ENCODE results near the gene XKRX. TPM values are rescaled to one million over a fixed set of nuclear protein-coding genes. Genes with fewer than 3 reads are reported as not detected.

XKRX gene
- total RNA-seq, 2 experiments from 2014 or later = 0.64 to 0.72 TPM

DNA sequence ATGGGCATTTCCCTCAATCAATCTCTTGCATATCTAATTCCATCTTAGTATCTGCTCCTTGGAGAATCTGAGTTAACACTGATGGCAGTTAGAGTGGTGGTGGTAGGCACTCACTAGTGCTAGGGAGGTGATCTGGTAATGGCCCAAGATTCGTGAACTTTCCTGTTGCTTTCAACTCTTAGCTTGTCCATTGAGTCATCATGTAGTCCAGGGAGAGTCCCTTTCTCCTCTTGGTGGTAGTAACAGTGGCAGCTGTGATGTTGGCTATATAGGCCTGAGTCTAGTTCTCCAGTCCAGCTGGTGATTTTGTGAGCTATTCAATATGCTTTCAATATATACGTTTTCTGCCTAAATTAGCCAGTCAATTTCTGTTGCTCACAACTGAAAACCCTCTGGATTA is 7.0 kb upstream of the XKRX start:
- no peaks in the 10 kb centered on the region for H3K27me3 Mint-ChIP-seq (ENCODE audit: low read depth)
- intact Hi-C loops (cut with micrococcal nuclease) = no loop called here
- H3K9me3 Mint-ChIP-seq = peaks cover 6% of the 10 kb centered on the region
- H3K4me3 Mint-ChIP-seq = no peak overlapping the region
- H3K27ac Mint-ChIP-seq = no peak overlapping the region
- CTCF ChIA-PET = no interaction called here
- H3K36me3 Mint-ChIP-seq (ENCODE audit: low read depth) = no peaks in the 10 kb centered on the region
- no peak for DNase-seq
- peaks cover 24% of the 10 kb centered on the region for H3K4me1 Mint-ChIP-seq (ENCODE audit: low read depth)

DNA sequence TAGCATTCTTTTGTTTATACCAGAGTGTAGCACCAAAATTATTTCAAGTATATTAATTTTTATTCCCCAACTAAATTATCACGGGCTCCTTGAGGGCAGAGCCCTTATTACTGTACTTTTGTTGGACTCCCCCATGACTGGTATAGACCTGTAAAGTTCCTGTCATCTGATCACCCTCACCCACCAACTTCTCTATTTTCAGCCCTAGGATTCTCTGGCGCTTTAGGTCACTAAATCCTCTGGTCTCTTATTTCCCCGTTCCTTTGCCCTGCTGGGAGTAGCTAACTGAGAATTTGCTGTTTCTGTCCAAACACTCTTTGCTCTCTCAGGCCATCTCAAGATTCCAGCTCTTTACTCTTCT is 3.2 kb upstream of the XKRX start:
- H3K9me3 Mint-ChIP-seq = peaks cover 6% of the 10 kb centered on the region
- no peaks in the 10 kb centered on the region for H3K27me3 Mint-ChIP-seq (ENCODE audit: low read depth)
- H3K4me1 Mint-ChIP-seq (ENCODE audit: low read depth) = peaks cover 30% of the 10 kb centered on the region
- H3K27ac Mint-ChIP-seq = peak overlapping the region; percentile 13
- CTCF ChIA-PET = no interaction called here
- intact Hi-C loops (cut with micrococcal nuclease) = no loop called here
- H3K4me3 Mint-ChIP-seq = no peak overlapping the region
- DNase-seq = no peak
- no peaks in the 10 kb centered on the region for H3K36me3 Mint-ChIP-seq (ENCODE audit: low read depth)

DNA sequence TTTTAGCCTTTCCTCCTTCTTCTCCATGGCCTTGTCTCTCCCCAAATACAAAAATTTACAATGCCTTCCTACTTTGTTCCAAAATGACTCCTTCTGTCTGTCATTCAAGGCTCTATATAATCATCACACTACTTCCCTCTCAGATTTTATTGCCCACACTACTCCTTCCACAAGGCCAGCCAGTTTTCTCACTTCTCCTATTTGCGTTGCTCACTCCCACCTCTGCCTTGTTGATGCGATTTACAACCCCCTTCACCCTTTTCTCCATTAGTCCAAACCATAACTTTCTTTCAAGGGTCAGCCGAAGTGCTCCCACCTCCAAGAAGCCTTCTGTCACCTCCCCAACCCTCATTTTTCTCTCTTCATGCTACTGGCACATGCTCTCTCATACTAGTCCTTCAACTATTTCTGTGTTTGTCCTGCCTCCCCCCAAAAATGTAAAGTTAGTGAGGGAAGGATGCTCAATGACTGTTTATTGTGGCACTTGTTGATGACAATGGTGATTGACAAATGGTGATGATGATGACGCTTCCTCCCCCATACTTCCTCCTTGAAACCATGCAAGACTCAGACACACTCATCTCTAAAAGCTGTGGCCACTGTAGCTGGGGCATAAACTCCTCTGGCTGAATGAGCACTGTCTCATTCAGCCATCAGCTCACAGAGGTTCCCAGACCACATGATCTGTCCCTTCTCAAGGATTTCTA is 2.7 kb upstream of the XKRX start:
- Mint-ChIP-seq H3K4me3 (peak overlapping the region; percentile 3), H3K27ac (peak overlapping the region; percentile 54), H3K27me3 (ENCODE audit: low read depth) (no peaks in the 10 kb centered on the region), H3K9me3 (peaks cover 6% of the 10 kb centered on the region), H3K4me1 (ENCODE audit: low read depth) (peaks cover 34% of the 10 kb centered on the region), H3K36me3 (ENCODE audit: low read depth) (no peaks in the 10 kb centered on the region)
- CTCF ChIA-PET = interaction anchor here (0.7 kb wide), 1 partner anchor 8 kb away, joined by 5 read pairs; no protein-coding TSS in a partner anchor
- peak; percentile 40 for DNase-seq
- intact Hi-C loops (cut with micrococcal nuclease) = no loop called here

DNA sequence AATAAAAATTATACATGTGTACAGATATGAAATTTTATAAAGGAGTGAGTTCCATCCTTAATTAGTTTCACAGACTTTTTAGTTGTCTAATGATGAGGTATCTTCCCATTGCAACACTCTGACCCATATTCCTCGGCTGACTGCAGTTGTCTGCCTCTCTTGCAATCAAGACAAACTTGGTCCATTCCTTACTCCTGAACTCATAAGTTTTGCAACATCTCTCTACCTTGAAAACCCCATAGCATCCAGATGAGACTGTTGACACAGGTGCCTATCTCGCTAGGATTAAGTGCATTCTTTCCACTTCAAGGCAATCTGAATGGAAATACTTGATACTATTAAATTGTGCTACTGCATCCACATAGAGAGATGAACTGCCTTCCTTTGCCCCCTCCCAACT is 2.3 kb downstream of the XKRX start:
- Mint-ChIP-seq H3K9me3 (peaks cover 4% of the 10 kb centered on the region), H3K4me3 (no peak overlapping the region), H3K36me3 (ENCODE audit: low read depth) (no peaks in the 10 kb centered on the region), H3K27ac (peak overlapping the region; percentile 18), H3K4me1 (ENCODE audit: low read depth) (peaks cover 49% of the 10 kb centered on the region), H3K27me3 (ENCODE audit: low read depth) (no peaks in the 10 kb centered on the region)
- intact Hi-C loops (cut with micrococcal nuclease) = loop anchor here (5.0 to 10.0 kb wide), 2 partner anchors 66 to 478 kb away; partner anchors contain the start of genes GLA and HNRNPH2
- no peak for DNase-seq
- CTCF ChIA-PET = no interaction called here

DNA sequence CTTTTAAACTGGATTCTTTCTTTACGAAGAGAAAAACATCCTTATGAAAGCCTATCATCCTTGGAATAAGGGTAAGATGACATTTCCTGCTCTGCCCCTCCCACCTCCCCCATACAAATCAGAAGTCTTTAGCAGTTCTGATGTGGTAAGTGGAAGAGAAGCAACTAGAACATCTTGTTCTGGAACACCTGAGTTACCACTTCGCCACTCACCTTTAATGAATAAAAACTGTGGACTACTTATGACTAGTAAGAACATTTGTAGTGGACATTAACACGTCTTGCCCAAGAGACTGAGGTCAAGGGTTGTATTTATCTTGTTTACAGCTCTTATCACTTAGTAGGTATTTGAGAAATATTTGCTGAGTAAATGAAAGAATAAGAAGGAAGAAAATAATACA is 4.3 kb downstream of the XKRX start:
- CTCF ChIA-PET = no interaction called here
- intact Hi-C loops (cut with micrococcal nuclease) = loop anchor here (10.0 kb wide), 1 partner anchor 480 kb away; the partner anchor contains the start of genes GLA and HNRNPH2
- Mint-ChIP-seq H3K4me3 (no peak overlapping the region), H3K9me3 (no peaks in the 10 kb centered on the region), H3K27me3 (ENCODE audit: low read depth) (no peaks in the 10 kb centered on the region), H3K36me3 (ENCODE audit: low read depth) (no peaks in the 10 kb centered on the region), H3K27ac (peak overlapping the region; percentile 36), H3K4me1 (ENCODE audit: low read depth) (peaks cover 41% of the 10 kb centered on the region)
- no peak for DNase-seq

DNA sequence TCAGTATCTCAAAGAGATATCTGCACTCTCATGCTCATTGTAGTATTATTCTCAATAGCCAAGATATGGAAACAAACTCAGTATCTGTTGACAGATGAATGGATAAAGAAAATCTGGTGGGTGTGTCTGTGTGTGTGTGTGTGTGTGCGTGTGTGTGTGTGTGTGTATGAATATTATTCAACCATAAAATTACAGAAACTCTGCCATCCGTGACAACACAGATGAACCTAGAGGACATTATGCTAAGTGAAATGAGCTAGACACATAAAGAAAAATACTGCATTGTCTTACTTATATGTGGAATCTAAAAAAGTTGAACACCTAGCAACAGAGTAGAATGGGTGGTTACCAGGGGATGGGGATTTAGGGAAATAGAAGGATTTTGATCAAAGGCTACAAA is 13.2 kb downstream of the XKRX start:
- Mint-ChIP-seq H3K27ac (no peak overlapping the region), H3K9me3 (no peaks in the 10 kb centered on the region)
- CTCF ChIA-PET = no interaction called here

DNA sequence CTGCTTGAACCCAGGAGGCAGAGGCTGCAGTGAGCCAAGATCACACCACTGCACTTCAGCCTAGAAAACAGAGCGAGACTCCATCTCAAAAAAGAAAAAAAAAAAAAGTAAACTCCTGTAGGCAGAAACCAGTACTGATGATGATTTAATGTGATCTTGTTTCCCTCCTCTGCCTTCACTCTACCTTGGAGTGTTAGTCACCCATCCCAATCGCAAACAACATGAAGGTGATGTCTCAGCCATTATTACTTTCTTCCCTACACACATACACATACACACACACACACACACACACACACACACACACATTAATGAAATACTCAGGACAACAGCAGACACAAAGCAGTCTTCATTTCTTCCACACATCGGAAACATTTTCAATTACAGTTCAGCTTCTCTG is 15.6 kb downstream of the XKRX start:
- H3K4me3 Mint-ChIP-seq = no peak overlapping the region
- H3K27ac Mint-ChIP-seq = no peak overlapping the region
- DNase-seq = no peak
- CTCF ChIA-PET = no interaction called here
- no peaks in the 10 kb centered on the region for H3K4me1 Mint-ChIP-seq (ENCODE audit: low read depth)
- H3K9me3 Mint-ChIP-seq = no peaks in the 10 kb centered on the region
- intact Hi-C loops (cut with micrococcal nuclease) = no loop called here
- no peaks in the 10 kb centered on the region for H3K36me3 Mint-ChIP-seq (ENCODE audit: low read depth)
- H3K27me3 Mint-ChIP-seq (ENCODE audit: low read depth) = no peaks in the 10 kb centered on the region

More for the DNA sequence above, 13.2 kb downstream of the XKRX start:
- no peak for DNase-seq
- intact Hi-C loops (cut with micrococcal nuclease) = no loop called here
- Mint-ChIP-seq H3K27me3 (ENCODE audit: low read depth) (no peaks in the 10 kb centered on the region), H3K36me3 (ENCODE audit: low read depth) (no peaks in the 10 kb centered on the region), H3K4me1 (ENCODE audit: low read depth) (no peaks in the 10 kb centered on the region), H3K4me3 (no peak overlapping the region)

DNA sequence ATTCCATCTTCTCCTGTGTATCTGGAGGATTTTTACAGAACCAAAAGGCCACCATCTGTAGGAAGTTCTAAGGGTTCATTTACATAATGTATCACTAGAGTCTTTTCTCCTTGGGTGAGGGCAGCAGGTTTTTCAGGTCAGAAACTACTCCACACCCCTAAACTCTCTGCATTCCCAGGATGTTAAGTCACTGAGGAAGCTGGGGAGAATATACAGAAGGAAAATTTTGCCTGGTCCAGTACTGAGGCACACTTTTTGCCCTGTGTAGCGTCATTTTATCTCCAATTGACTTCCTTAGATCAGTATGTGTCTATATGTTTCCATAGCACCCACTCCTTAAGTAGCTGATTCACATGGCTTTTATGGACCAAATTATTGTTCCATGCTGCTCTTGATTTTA is 17.0 kb downstream of the XKRX start:
- CTCF ChIA-PET = no interaction called here
- intact Hi-C loops (cut with micrococcal nuclease) = no loop called here
- no peaks in the 10 kb centered on the region for H3K4me1 Mint-ChIP-seq (ENCODE audit: low read depth)
- no peak overlapping the region for H3K4me3 Mint-ChIP-seq
- H3K27me3 Mint-ChIP-seq (ENCODE audit: low read depth) = no peaks in the 10 kb centered on the region
- DNase-seq = no peak
- H3K9me3 Mint-ChIP-seq = no peaks in the 10 kb centered on the region
- H3K36me3 Mint-ChIP-seq (ENCODE audit: low read depth) = no peaks in the 10 kb centered on the region
- H3K27ac Mint-ChIP-seq = no peak overlapping the region

DNA sequence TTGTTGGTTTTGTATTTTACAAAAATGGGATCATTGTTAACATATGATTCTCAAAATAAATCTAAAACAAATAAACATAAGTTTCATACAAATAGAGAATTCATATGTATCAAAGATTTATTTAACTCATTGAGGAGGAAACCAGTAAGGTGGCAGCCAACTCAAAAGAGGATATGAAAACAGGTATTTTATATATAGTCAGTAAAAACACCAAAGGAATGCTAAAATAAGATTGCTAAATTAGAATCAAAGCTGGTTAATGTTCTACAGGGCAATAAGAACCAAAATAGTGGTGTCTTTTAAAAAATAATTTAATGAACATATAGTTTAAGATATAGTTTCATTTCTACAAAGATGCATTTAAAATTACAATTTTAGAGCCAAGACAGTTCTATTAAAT is 23.1 kb downstream of the XKRX start:
- Mint-ChIP-seq H3K27me3 (ENCODE audit: low read depth) (no peaks in the 10 kb centered on the region), H3K9me3 (no peaks in the 10 kb centered on the region), H3K4me1 (ENCODE audit: low read depth) (no peaks in the 10 kb centered on the region), H3K27ac (no peak overlapping the region), H3K36me3 (ENCODE audit: low read depth) (no peaks in the 10 kb centered on the region), H3K4me3 (no peak overlapping the region)
- intact Hi-C loops (cut with micrococcal nuclease) = no loop called here
- CTCF ChIA-PET = no interaction called here
- DNase-seq = no peak

DNA sequence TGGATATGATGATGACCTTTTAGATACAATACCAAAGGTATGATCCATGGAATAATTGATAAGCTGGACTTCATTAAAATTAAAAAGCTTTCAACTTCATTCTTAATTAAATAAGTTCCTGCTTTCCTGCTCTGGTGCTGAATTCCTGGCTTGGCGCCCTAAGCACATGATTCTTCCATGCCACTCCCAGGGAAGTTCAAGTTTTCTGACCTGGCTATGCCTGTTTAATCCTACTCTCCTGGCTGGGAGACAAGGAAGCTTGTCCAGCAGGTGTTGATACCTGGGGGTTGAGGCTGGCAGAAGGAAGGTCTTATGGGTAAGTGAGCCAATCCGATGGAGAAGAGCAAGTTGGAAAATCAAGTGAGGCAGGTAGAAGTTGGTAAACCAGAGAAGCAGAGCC is 24.3 kb downstream of the XKRX start:
- DNase-seq = no peak
- H3K27ac Mint-ChIP-seq = no peak overlapping the region
- no peaks in the 10 kb centered on the region for H3K27me3 Mint-ChIP-seq (ENCODE audit: low read depth)
- H3K9me3 Mint-ChIP-seq = no peaks in the 10 kb centered on the region
- CTCF ChIA-PET = interaction anchor here (0.7 kb wide), 1 partner anchor 304 kb away, joined by 3 read pairs; no protein-coding TSS in a partner anchor
- no peaks in the 10 kb centered on the region for H3K36me3 Mint-ChIP-seq (ENCODE audit: low read depth)
- no peak overlapping the region for H3K4me3 Mint-ChIP-seq
- intact Hi-C loops (cut with micrococcal nuclease) = no loop called here
- no peaks in the 10 kb centered on the region for H3K4me1 Mint-ChIP-seq (ENCODE audit: low read depth)

DNA sequence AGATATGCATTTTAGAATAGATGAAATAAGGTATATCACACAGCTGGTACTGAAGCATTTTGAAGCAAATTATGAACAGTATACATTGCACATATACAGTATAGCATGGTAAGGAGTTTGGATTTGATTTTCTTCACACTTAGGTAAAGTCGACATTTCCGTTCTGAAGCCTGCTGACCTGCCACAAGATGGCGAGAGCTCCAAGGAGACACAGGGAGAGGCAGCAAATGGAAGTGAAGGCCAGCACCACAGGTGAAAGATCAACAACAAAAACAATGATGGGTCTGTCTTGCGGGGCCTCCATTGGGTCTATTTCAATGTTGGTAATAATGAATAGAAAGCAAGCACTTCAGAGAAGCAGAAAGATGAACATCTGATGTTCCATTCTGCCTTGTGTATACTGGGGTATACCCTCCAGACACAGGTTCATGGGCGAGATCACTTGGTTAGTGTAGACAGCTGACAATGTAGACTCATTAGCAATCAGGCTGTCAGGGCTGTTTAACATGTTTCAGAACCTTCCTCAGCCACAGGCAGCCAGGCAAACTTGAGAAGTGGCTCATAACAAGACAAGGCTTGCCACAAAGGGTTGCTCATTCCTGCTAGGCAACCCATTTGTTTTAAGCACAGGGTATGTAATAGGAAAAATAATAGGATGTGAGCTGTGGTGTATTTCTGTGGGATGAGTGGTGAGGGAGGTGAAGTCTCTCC is 33.2 kb downstream of the XKRX start:
- no peaks in the 10 kb centered on the region for H3K4me1 Mint-ChIP-seq (ENCODE audit: low read depth)
- H3K4me3 Mint-ChIP-seq = no peak overlapping the region
- no peaks in the 10 kb centered on the region for H3K9me3 Mint-ChIP-seq
- no peaks in the 10 kb centered on the region for H3K36me3 Mint-ChIP-seq (ENCODE audit: low read depth)
- H3K27ac Mint-ChIP-seq = peak overlapping the region; percentile 71
- intact Hi-C loops (cut with micrococcal nuclease) = loop anchor here (1.0 kb wide), 3 partner anchors 203 to 392 kb away; partner anchors contain the start of gene CENPI
- H3K27me3 Mint-ChIP-seq (ENCODE audit: low read depth) = no peaks in the 10 kb centered on the region
- peak; percentile 54 for DNase-seq
- CTCF ChIA-PET = interaction anchor here (0.7 to 1.0 kb wide), 2 partner anchors 122 to 171 kb away, joined by 3 read pairs; no protein-coding TSS in a partner anchor

DNA sequence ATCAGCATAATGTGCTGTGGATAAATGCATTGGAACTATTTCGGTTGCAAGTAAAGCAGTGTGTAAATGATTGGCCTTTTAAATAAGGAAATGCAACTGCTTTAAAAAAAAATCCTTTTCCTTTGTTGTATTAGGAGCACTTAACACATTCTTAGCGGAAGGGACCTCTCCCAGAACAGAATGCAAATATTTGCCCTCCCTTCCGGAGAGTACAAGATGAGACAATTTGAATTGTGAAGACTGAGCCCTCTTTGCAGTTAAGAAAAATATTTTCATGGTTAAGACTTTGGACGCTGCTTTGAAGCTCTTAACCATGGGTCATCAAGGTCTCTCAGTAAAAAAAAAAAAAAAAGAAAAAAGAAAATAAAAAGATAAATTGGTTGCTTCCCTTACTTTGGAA is 45.1 kb downstream of the XKRX start:
- CTCF ChIA-PET = no interaction called here
- no peak overlapping the region for H3K27ac Mint-ChIP-seq
- H3K9me3 Mint-ChIP-seq = no peaks in the 10 kb centered on the region
- H3K36me3 Mint-ChIP-seq (ENCODE audit: low read depth) = no peaks in the 10 kb centered on the region
- intact Hi-C loops (cut with micrococcal nuclease) = no loop called here
- no peaks in the 10 kb centered on the region for H3K27me3 Mint-ChIP-seq (ENCODE audit: low read depth)
- peaks cover 3% of the 10 kb centered on the region for H3K4me1 Mint-ChIP-seq (ENCODE audit: low read depth)
- no peak overlapping the region for H3K4me3 Mint-ChIP-seq
- no peak for DNase-seq

DNA sequence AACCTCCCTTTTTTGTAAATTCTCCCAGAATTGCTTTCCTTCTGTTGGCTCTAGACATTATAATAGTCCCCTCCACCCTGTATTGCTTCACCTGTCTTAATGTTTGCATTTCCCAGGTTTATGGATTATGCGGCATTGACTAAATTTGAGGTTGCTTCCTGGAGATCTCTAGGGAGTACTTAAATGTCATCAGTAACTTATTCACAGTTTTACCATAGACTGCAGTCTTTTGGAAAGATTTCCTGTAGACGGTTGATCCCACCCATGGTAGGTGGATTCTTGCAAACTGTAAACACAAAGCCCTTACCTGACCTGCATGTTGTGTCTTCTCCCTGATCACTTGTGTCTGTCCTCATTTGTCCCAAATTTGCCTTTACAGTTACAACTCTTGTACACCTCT is 48.3 kb downstream of the XKRX start:
- no peak overlapping the region for H3K27ac Mint-ChIP-seq
- CTCF ChIA-PET = no interaction called here
- H3K27me3 Mint-ChIP-seq (ENCODE audit: low read depth) = no peaks in the 10 kb centered on the region
- H3K4me1 Mint-ChIP-seq (ENCODE audit: low read depth) = peaks cover 3% of the 10 kb centered on the region
- H3K4me3 Mint-ChIP-seq = no peak overlapping the region
- no peak for DNase-seq
- H3K36me3 Mint-ChIP-seq (ENCODE audit: low read depth) = no peaks in the 10 kb centered on the region
- intact Hi-C loops (cut with micrococcal nuclease) = no loop called here
- no peaks in the 10 kb centered on the region for H3K9me3 Mint-ChIP-seq
